Erythroblast (primary cell): ENCODE results near the gene PSMD1.

Experiments used
- GATA1 ChIP-seq: IDR thresholded peaks from 2 replicates; pipeline ENCODE4 v1.6.1; 2011; ENCODE audit warnings: low read depth, mild to moderate bottlenecking, control low read depth, low read length, moderate library complexity
- POLR2A ChIP-seq: IDR thresholded peaks from 2 replicates; pipeline ENCODE4 v1.6.1; 2011; ENCODE audit warnings: mild to moderate bottlenecking, low read length

- no peak for TF ChIP-seq POLR2A
- no peak for TF ChIP-seq GATA1
Measured at GRCh38 chr2:231132129-231132528, 75.5 kb downstream of the PSMD1 start.
